Bronchial epithelial cell (primary cell): ENCODE measurements around the gene DCAKD. TPM values are rescaled to one million over a fixed set of nuclear protein-coding genes. Genes with fewer than 3 reads are reported as not detected.

Source experiments
- DNase-seq: peaks from one replicate; pipeline ENCODE4 v3.0.0-alpha.2; 2010; ENCODE audit warnings: low read depth
- FAIRE-seq: peaks from 2 replicates; lab custom pipeline; 2011; peaks lifted over from hg19 to GRCh38; lab: Jason Lieb, UNC
- H3K27me3 ChIP-seq: 2 replicates; pipeline ENCODE4 v1.5.1; 2011; ENCODE audit warnings: low read length; ENCODE audit not compliant: control insufficient read depth, insufficient read depth
- H3K36me3 ChIP-seq: 2 replicates; pipeline ENCODE4 v1.5.1; 2011; ENCODE audit warnings: low read length; ENCODE audit not compliant: control insufficient read depth, insufficient read depth
- H3K4me3 ChIP-seq: 2 replicates; pipeline ENCODE4 v1.5.1; 2011; ENCODE audit warnings: mild to moderate bottlenecking, low read depth, low read length, control low read depth
- total RNA-seq: library from RNA; depleted of rRNA; stranded (reverse); fragments of >200 nt; gene quantifications from 2 replicates; pipeline ENCODE4 v1.2.1, GENCODE V29; 2014
- TF ChIP-seq, protein P1 (sequence below): IDR thresholded peaks from 2 replicates; pipeline ENCODE4 v1.5.1; 2011; ENCODE audit warnings: mild to moderate bottlenecking, moderate library complexity, low read length, control low read depth, inconsistent platforms; ENCODE audit not compliant: insufficient read depth, severe bottlenecking

Gene DCAKD
- total RNA-seq, 1 donor from 2014 or later, result 18.2 TPM

DNA sequence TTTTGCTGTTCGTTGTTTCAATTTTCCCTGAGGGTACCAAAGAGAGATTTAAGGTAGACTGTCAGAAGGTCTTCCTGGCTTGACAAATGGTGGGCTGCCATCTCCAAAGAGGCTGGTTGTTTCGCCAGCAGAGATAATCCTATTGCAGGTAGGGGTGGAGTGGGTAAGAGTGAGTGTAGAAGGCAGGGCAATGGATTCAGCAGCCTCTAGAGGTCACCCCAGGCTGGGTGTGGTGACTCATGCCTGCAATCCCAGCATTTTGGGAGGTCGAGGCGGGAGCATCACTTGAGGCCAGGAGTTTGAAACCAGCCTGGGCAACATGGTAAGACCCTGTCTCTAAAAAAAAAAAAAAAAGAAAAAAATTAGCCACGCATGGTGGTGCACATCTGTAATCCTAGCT is 34.6 kb downstream of the DCAKD start:
- H3K27me3 ChIP-seq, result no peaks in the 10 kb centered on the region
- FAIRE-seq (no peak), DNase-seq (peak; percentile 48)
- no peak overlapping the region for H3K4me3 ChIP-seq
- TF ChIP-seq, protein P1, sequence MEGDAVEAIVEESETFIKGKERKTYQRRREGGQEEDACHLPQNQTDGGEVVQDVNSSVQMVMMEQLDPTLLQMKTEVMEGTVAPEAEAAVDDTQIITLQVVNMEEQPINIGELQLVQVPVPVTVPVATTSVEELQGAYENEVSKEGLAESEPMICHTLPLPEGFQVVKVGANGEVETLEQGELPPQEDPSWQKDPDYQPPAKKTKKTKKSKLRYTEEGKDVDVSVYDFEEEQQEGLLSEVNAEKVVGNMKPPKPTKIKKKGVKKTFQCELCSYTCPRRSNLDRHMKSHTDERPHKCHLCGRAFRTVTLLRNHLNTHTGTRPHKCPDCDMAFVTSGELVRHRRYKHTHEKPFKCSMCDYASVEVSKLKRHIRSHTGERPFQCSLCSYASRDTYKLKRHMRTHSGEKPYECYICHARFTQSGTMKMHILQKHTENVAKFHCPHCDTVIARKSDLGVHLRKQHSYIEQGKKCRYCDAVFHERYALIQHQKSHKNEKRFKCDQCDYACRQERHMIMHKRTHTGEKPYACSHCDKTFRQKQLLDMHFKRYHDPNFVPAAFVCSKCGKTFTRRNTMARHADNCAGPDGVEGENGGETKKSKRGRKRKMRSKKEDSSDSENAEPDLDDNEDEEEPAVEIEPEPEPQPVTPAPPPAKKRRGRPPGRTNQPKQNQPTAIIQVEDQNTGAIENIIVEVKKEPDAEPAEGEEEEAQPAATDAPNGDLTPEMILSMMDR, result peak; percentile 63
- no peaks in the 10 kb centered on the region for H3K36me3 ChIP-seq

GRCh38 chr17:45016237-45016636 is 35.2 kb downstream of the DCAKD start:
- no peak for FAIRE-seq
- TF ChIP-seq, protein P1, result no peak
- no peaks in the 10 kb centered on the region for H3K36me3 ChIP-seq
- DNase-seq, result no peak
- no peak overlapping the region for H3K4me3 ChIP-seq
- no peaks in the 10 kb centered on the region for H3K27me3 ChIP-seq

DNA sequence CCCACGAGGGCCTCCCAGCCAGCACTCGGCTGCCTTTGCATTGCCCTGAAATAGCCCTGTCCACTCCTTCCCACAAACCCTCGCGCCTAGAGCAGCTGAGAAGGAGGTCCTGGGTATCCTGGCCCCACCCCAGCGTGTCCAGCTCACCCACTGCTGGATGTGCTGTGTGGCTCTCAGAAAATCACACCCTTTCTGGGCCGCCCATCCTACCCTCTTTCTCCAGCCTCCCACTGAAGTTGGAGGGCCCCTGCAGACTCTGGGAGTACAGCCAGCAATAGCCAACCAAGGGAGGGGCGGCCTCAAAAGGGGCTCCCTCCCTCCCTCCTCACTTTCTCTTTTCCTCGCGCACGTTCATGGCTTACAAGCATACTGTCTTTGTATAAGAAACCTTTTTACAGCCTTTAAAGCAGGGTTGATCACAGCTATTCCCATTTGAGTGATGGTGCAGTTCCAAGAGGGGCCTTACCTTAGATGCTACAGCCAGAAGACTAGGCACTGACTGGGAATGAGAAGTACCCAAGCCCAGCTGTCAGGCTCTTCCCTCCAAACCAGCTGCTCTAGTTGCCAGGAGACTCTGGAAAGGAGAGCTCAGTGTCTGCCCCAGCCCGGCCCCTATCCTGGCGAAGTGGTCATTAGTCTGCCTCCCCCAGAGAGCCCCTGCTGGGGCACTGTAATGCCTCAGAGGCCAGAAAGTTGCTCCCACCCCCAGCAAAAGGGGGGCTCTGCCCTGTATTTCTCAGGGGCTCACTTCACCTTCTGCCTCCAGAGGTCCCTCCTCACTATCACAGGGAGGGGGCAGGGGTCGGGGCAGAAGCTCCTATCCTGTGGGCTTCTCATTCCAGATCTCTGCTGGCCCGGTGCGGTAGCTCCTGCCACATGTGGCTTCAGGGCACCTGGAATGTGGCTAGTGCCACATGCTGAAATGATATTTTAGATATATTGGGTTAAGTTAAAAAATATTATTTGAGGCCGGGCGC is 38.1 kb downstream of the DCAKD start:
- FAIRE-seq (no peak), DNase-seq (no peak)
- no peaks in the 10 kb centered on the region for H3K27me3 ChIP-seq
- no peak overlapping the region for H3K4me3 ChIP-seq
- TF ChIP-seq, protein P1, result no peak
- no peaks in the 10 kb centered on the region for H3K36me3 ChIP-seq

GRCh38 chr17:45011767-45012166 is 39.7 kb downstream of the DCAKD start:
- TF ChIP-seq, protein P1, result no peak
- Histone ChIP-seq H3K4me3 (no peak overlapping the region), H3K27me3 (no peaks in the 10 kb centered on the region), H3K36me3 (no peaks in the 10 kb centered on the region)
- DNase-seq (no peak), FAIRE-seq (no peak)

DNA sequence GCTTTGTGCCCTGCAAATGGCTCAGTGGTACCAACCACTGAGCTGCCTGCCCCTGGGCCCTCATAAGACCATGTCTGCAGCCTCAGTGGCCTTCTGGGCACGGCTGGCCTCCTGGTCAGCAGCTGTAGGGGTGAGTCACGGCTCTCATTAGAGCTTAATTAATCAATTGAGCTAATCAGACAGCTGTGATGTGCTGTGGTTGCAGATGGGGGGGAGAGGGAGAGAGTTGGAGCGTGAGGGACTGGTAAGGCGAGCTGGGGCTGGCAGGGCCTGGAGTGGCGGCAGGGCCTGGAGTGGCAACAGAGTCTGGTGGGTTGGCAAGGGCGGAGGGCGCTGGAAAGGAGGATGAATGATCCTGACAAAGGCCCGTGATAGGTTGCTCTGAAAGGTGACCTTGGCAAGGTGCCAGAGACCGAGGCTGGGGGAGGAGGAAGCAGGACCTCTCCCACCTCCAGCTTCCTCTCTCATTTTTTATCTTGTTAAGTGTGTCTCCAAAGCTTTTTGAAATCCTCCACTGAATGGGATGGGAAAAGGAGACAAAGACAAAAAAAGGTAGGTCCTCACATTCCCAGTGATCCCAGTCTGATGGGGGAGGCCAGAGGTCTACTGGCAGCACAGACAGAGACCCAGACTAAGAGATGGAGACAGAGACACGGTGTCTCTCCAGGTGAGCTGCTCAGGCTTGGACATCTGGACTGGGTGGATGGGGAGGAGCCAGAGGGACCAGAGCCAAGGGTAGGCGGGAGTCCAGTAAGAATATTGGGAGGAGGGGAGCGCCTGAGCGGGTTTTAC is 41.6 kb downstream of the DCAKD start:
- Histone ChIP-seq H3K27me3 (peaks cover 8% of the 10 kb centered on the region), H3K4me3 (no peak overlapping the region), H3K36me3 (no peaks in the 10 kb centered on the region)
- TF ChIP-seq, protein P1, result no peak
- FAIRE-seq (no peak), DNase-seq (no peak)
